Psoas muscle (tissue), 8 donors: Measurements from ENCODE around the gene CNTRL. TPM values are rescaled to one million over a fixed set of nuclear protein-coding genes. Genes with fewer than 3 reads are reported as not detected.
"Not testable (repeated sequence)": the region's sequence is repeated elsewhere in the genome, so short reads cannot be mapped to it uniquely, and the experiment has no call there.

Experiments used
- ATAC-seq, 4 donors: fragments of 200-7000 bp; cut with Tn5 transposase; one replicate each; pipeline ENCODE4 v1.9.1; 2020; ENCODE audit warnings: moderate library complexity in 3 of 4, mild to moderate bottlenecking in 2 of 4
- DNase-seq, 2 donors: peaks; one replicate each; pipeline ENCODE4 v3.0.0-alpha.2; 2020
- H3K27ac ChIP-seq: fragments of 200-600 bp; one replicate; pipeline ENCODE4 v1.8.0; 2022
- H3K27me3 ChIP-seq, 3 donors: fragments of 200-600 bp in 1 of 3; one replicate each; pipeline versions ENCODE4 v1.6.1 to v1.8.0; 2013 to 2022; ENCODE audit warnings: low read length in 2 of 3, mild to moderate bottlenecking in 2 of 3, moderate library complexity in 1 of 3; ENCODE audit not compliant: insufficient read depth in 3 of 3
- H3K36me3 ChIP-seq, 2 donors: fragments of 200-600 bp in 1 of 2; one replicate each; pipeline versions ENCODE4 v1.6.1 to v1.8.0; 2013 to 2022; ENCODE audit warnings: low read depth in 1 of 2, mild to moderate bottlenecking in 1 of 2, moderate library complexity in 1 of 2; ENCODE audit not compliant: insufficient read depth in 1 of 2
- H3K4me1 ChIP-seq: fragments of 200-600 bp; one replicate; pipeline ENCODE4 v1.8.0; 2022
- H3K4me3 ChIP-seq: fragments of 200-600 bp; one replicate; pipeline ENCODE4 v1.8.0; 2022; ENCODE audit warnings: mild to moderate bottlenecking
- H3K9me3 ChIP-seq: fragments of 200-600 bp; one replicate; pipeline ENCODE4 v1.8.0; 2022
- CTCF ChIP-seq: fragments of 200-600 bp; IDR thresholded peaks from one replicate; pipeline ENCODE4 v1.8.0; 2022; ENCODE audit warnings: antibody characterized with exemption
- WGBS, 3 donors: extraction: QIAGEN DNeasy Blood & Tissue Kit; methylation state at CpG; one replicate each; pipeline versions ENCODE4 v1.1.6 to v1.1.7; 2013; 5-methylcytosine and 5-hydroxymethylcytosine counted together
- intact Hi-C, 2 donors: fragments of 100-400 bp; cut with DNase I; formaldehyde crosslinking; loops; one replicate each; pipeline versions ENCODE4 v1.11.0 to v1.14.2; 2022
- polyA plus RNA-seq, 3 donors: library from polyadenylated mRNA; stranded (reverse); fragments of 200-250 nt; gene quantifications; one replicate each; pipeline ENCODE4 v1.2.3, GENCODE V29; 2013
- total RNA-seq, 4 donors: library from RNA; stranded (reverse); fragmentation: NEBNext Ultra II Directional in 2 of 4; extraction: Animal tissue kit (Norgen Biotek cat#: 25700) in 2 of 4; gene quantifications; one replicate each; pipeline versions ENCODE4 v1.2.1 to v1.2.4, GENCODE V29; 2021 to 2023
- donor health status: healthy with polysubstance abuse.
- donor health status: DM: no; HTN: no; CAD: no; lungs with moderate emphysema.
- donor health status: Bipolar disorder and iron deficiency.
- donor health status: healthy.
- donor health status: DM: yes; HTN: yes; CAD: no.
- donor health status: DM: no; HTN: no; CAD: no.
- donor health status: DM: no; HTN: no; CAD: no.
- donor health status: DM: yes; HTN: yes; CAD: no.

Gene CNTRL
- total and polyA plus RNA-seq, 7 donors, result 1.00 to 2.4 (median 1.3) TPM

GRCh38 chr9:121088576-121088975, 13.8 kb downstream of the CNTRL start:
- no peak for TF ChIP-seq CTCF
- Histone ChIP-seq H3K36me3 (peaks cover 0 to 13% of the 10 kb centered on the region in 2 donors), H3K9me3 (no peaks in the 10 kb centered on the region), H3K4me1 (no peaks in the 10 kb centered on the region), H3K4me3 (no peak overlapping the region), H3K27ac (no peak overlapping the region), H3K27me3 (no peaks in the 10 kb centered on the region)
- DNase-seq (no peak), ATAC-seq (no peak)
- intact Hi-C loops, result no loop called here
- 86 to 93% (median 90%) methylated on average over 3 of the region's 3 CpGs for WGBS, 3 donors

GRCh38 chr9:121090743-121091142, 16.0 kb downstream of the CNTRL start:
- H3K27me3 ChIP-seq, H3K27ac ChIP-seq, H3K9me3 ChIP-seq, H3K4me3 ChIP-seq, ATAC-seq, intact Hi-C loops, DNase-seq, H3K4me1 ChIP-seq: not testable (repeated sequence)
- peaks cover 0 to 14% of the 10 kb centered on the region in 2 donors for H3K36me3 ChIP-seq
- 89 to 94% (median 90%) methylated on average over 6 of the region's 6 CpGs for WGBS, 3 donors

GRCh38 chr9:121095057-121095456, 20.3 kb downstream of the CNTRL start:
- DNase-seq, result no peak
- no peaks in the 10 kb centered on the region for H3K4me1 ChIP-seq
- intact Hi-C loops, result no loop called here
- no peak for TF ChIP-seq CTCF
- H3K27ac ChIP-seq, result no peak overlapping the region
- peaks cover 0 to 22% of the 10 kb centered on the region in 2 donors for H3K36me3 ChIP-seq
- H3K9me3 ChIP-seq, result no peaks in the 10 kb centered on the region
- H3K27me3 ChIP-seq, result no peaks in the 10 kb centered on the region
- no peak overlapping the region for H3K4me3 ChIP-seq
- ATAC-seq, result no peak

- H3K9me3 ChIP-seq, result no peaks in the 10 kb centered on the region
- ATAC-seq, result no peak
- no peak for DNase-seq
- H3K4me1 ChIP-seq, result no peaks in the 10 kb centered on the region
- H3K27me3 ChIP-seq, result no peaks in the 10 kb centered on the region
- H3K36me3 ChIP-seq, result peaks cover 0 to 11% of the 10 kb centered on the region in 2 donors
- intact Hi-C loops, result no loop called here
- no peak overlapping the region for H3K27ac ChIP-seq
- no peak for TF ChIP-seq CTCF
- WGBS, 3 donors, result 80 to 94% (median 89%) methylated on average over 5 of the region's 5 CpGs
- no peak overlapping the region for H3K4me3 ChIP-seq
These were observed 23.9 kb downstream of the CNTRL start for GRCh38 chr9:121098567-121099198.

GRCh38 chr9:121104054-121104453, 29.3 kb downstream of the CNTRL start:
- 94 to 95% (median 94%) methylated on average over 5 of the region's 5 CpGs for WGBS, 3 donors
- H3K4me1 ChIP-seq, H3K9me3 ChIP-seq, H3K36me3 ChIP-seq, intact Hi-C loops, DNase-seq, H3K27ac ChIP-seq, H3K27me3 ChIP-seq, ATAC-seq, H3K4me3 ChIP-seq: not testable (repeated sequence)

GRCh38 chr9:121105531-121105930, 30.8 kb downstream of the CNTRL start:
- H3K36me3 ChIP-seq, result no peaks in the 10 kb centered on the region
- 77 to 82% (median 79%) methylated on average over 2 of the region's 2 CpGs for WGBS, 3 donors

More at GRCh38 chr9:121105531-121105930, 30.8 kb downstream of the CNTRL start:
- Histone ChIP-seq H3K27me3 (no peaks in the 10 kb centered on the region), H3K9me3 (no peaks in the 10 kb centered on the region), H3K4me3 (no peak overlapping the region), H3K4me1 (no peaks in the 10 kb centered on the region), H3K27ac (no peak overlapping the region)
- TF ChIP-seq CTCF, result no peak
- DNase-seq (no peak), ATAC-seq (no peak)
- intact Hi-C loops, result no loop called here
